ENCODE data around the gene SAG. TPM values are rescaled to one million over a fixed set of nuclear protein-coding genes. Genes with fewer than 3 reads are reported as not detected.
"Not testable (repeated sequence)": the region's sequence is repeated elsewhere in the genome, so short reads cannot be mapped to it uniquely, and the experiment has no call there.

SAG gene
- total RNA-seq, 1 donor from 2014 or later = not detected

DNA sequence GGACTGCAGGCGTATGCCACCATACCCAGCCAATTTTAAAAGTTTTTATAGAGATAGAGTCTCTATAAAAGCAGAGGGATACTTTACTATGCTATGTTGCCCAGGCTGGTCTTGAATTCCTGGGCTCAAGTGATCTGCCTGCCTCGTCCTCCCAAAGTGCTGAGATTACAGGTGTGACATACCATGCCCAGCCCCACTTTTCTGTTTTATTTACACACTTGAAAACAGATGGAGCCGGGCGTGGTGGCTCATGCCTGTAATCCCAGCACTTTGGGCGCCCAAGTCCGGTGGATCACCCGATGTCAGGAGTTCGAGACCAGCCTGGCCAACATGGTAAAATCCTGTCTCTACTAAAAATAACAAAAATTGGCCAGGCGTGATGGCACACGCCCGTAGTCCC, 67.2 kb downstream of the SAG start:
- intact Hi-C loops (cut with micrococcal nuclease) = not testable (repeated sequence)

DNA sequence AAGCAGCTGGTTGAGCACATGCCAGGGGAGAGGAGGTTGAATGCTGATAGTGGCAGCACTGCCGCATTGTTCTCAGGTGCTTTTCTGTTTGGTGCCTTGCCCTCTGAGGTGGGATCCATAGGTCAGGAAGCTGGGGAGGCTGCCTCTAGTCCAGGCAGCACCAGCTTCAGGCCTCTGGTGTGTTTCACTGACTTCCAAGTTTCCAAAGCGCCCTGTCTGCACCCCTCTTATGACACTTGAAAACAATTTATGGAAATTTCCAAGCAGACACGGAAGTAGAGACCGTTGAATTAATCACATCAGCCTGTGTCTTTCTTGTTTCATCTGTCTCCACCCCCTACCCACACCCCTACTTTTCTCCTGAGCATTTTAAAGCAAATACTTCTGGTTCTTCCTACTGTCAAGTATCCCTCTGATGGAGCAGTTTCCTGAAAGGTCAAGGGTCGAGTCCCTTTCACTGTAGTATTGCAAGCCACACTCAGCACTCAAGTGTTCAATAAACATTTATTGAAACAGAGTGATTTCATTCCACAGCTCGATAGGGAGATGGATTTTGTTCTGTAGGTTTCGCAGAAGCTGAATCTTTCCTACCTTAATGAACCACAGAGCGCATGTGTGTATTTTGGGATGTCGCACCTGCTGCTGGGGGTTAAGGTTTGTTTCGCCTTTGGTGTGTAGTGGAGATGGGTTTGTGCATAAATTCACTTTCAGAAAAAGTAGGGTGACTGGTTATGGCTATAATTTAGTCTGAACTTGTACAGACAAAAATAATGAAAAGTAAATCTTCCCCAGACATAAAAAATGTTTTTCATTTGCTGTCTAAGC, 68.1 kb downstream of the SAG start:
- intact Hi-C loops (cut with micrococcal nuclease) = no loop called here

DNA sequence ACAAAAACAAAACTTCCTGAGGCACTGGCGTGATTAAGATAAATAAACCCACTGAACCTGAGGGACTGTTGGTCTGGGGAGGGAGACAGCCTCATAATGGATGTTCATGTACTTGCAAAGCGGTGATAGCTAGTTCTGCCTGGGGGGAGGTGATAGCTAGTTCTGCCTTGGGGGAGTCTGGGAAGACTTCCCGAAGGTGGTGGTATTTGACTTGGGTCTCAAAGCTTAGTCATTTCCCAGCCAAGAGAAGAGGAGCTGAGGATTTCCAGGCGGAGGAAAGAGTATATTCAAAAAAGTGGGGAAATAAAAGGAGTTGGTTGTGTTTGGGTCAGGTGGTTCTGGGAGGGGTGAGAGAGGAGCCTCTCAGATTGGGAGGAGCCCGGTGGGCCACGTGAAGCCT, 71.4 kb downstream of the SAG start:
- intact Hi-C loops (cut with micrococcal nuclease) = no loop called here

DNA sequence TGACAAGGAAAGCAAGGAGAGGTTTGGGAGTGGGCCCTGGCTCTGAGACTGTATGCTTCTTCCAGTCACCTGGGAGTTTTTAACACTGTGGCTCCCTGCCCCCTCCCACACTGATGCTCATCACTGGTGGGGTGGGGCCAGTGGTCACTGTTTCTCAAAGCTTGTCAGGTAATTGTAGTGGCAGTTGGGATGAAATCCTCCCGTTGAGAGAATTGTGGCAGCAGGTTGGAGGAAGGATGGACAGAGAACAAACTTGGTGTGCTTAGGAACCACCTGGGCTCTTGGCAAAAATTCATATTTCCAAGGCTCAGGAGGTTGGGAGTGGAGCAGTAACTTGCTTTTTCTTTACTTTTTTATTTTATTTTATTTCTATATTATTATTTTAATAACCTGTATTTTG, 71.8 kb downstream of the SAG start:
- intact Hi-C loops (cut with micrococcal nuclease) = no loop called here

DNA sequence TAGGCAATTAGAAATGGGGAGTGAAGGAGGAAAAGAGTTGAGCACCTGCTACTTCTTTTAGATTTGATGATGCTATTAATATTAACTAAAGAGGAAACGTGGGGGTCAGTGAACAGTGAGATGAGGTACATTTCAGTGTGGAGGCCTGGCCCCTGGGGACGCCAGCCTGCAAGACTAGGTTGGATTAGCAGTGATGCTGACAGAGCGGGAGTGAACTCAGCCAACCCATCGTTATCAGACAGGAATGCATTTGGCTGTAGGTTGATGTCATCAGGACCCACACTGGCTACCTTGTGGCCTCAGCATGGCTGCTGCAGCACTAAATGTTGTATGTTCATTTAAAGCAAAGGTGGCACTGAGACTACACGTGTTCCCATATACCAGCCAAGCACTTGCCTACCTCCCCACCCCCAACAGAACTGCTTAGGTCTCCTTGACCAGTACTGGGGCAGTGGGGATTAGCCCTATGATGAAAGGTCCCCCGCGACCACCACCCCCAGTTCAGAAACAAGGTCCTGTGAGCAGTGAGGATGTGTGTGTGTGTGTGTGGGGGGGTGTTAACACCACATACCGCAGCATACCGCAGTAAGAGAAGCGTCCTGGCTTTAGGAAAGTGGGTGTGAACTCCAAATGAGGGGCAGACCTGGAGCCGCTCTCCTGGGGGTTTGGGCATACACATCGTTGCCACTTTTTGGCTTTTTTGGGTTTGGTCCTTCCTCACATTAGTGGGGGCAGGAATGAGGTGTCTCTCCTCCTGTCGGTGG, 72.7 kb downstream of the SAG start:
- intact Hi-C loops (cut with micrococcal nuclease) = no loop called here

DNA sequence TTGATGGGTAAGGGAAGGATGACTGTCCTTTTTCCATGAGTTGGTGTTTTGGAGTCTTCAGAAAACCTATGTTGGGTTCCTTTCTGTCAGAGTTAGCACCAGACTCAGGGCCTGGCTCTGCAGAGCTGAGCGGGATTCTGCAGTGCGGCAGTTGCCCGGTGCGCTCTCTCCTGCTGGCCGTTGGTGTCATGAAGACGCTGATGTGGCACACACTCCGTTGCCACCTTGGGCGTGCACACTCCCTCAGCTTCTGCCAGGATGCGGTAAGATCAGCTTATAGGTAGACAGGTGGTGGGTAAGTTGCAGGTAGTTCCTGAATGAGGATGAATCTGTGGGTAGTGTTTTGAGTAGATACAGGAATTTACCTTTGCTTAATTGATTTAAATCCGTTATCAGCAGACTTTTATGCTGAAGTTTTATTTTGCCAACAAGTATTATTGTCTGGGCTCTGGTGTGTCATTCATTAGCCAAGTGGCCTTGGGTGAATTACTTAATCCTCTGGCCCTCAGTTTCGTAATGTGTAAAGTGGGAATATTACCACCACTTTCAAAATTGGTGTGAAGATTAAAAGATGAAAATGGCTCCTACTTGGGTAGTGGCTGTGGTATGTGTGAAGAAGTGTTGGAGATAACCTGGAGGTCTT, 73.5 kb downstream of the SAG start:
- intact Hi-C loops (cut with micrococcal nuclease) = no loop called here

DNA sequence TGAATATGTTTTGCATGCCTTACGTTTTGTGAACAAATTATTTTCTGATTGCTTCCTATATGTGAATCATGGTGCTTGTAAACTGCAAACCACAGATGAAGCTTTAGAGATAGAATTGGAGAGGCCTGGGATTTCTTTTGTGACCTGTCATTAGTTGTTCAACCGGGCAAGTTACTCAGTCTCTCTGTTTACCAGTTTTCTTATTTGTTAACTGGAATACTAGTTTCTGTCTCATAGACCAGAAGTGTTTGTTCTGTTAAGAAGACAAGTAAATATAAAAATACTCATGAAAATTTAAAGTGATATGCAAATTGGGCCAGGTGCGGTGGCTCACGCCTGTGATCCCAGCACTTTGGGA, 74.0 kb downstream of the SAG start:
- intact Hi-C loops (cut with micrococcal nuclease) = no loop called here

DNA sequence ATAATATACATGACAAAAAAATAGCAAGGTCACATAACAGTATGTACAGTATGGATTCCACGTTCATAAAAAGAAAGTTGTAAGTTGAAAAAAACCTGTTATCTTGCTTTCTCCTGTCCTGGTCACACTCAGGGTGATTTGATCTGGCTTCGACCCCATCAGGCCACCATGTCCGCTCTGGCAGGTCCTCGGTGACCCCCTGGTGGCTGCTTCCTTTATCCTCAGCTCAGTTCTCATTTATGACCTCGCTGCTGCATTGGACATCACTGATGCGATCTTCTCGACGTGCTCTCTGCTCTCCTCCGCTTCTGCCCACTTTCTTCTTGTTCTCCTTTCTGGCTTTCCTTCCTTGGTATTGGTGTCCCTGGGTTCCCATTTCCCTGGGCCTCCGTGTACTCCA, 76.4 kb downstream of the SAG start:
- intact Hi-C loops (cut with micrococcal nuclease) = no loop called here

DNA sequence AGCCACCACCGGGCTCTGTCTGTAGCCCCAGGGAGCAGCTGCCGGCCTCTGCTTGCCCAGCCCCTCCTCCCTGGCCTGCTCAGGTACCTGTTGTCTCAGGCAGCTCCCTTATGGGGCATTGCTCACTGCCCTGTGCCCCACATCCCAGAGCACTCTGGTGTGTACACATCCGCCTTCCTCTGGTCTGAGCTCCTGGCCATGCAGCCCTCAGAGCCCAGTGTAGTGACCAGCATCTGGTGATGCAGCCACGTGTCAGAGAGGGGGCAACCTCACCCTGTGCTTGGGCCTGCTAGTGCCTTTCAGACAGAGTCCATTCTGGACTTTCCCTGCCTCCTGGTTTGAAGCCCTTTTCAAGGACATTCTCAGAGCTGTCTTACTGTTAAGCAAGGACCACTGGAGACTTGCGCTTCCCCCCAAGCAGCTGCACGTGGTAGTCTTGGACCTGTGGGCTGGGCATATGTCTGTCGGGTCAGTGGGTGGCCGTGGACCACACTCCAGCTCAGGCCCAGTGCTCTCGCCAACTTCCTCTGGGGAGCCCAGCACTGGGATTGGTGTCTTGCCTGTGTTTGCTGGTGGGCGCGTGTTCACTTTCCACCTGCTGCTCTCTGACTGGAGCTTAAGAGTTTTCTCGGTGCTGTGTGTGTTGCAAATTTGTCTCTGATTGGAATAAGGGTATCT, 77.3 kb downstream of the SAG start:
- intact Hi-C loops (cut with micrococcal nuclease) = no loop called here

DNA sequence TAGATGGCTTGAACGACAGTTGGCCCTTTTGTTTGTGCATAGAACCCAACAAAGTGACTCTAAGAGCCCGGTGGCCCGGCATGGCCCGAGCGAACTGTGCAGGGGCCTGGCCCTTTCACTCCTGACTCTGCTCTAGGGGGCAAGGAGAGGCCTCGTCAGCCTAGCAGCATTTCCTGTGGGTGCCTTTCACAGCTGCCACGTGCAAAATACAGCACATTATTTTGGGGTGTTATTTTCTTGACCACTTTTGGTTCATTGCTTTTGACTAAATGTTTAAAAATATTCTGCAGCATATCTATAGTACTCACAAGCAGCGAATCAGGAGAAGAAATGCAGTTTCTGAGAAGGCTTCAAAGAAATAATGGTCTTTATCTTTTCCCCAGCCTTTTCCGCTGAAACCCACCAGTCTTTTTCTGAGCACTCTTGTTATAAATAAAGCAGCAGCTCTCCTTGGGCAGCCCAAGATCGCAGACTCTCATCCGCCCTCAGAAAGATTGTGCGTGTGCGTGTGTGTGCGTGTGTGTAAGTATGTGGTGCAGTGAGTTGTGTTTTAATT, 78.0 kb downstream of the SAG start:
- intact Hi-C loops (cut with micrococcal nuclease) = no loop called here

DNA sequence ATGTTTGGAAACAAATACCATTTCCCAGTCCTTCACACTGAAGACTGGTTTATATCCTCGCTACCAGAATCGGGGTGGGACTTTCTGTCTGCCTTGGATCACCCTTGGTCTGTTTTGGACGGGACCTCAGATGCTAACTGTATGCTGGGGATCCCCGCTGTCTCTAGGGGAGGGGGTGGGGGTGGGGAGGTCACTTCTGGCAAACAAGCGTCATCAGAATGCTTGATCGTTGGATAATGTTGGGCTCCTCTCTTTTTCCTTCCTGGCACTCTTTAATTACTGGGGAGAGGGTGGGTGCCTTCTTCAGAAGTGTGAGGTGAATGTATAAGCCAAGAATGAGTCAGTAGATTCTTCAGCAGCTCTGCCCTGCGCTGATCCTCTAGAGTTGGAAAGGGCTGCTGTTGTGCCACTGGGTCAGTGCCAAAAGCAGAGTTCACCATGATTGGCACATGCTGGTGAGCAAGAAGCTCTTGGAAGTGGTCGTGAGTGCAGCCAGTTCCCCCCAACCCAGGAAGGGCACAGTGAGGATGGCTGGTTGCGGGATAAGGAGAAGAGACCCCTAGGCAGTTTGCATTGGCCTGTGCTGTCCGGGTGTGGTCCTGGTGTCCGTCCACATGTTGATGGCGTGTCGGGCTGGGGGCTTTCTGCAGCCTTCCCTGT, 78.9 kb downstream of the SAG start:
- intact Hi-C loops (cut with micrococcal nuclease) = no loop called here

DNA sequence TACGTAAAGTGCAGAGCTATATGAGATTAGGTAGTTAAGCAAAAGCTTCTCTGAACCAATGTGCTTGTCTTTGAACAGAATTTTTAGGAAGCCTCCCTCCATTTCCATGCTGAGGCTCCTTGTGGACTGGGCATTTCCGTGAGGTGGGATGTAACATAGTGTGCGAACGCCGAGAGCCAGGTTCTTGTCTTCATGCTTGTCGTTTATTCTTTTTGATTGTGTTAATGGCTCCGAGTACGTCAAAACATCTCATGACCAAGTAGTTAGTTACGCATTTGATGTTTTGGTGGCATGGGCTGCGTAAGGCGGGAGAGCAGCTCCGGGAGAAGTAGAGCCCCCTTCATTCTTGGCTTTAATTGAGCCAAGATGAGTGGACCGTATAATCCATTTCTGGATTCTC, 79.6 kb downstream of the SAG start:
- intact Hi-C loops (cut with micrococcal nuclease) = no loop called here

DNA sequence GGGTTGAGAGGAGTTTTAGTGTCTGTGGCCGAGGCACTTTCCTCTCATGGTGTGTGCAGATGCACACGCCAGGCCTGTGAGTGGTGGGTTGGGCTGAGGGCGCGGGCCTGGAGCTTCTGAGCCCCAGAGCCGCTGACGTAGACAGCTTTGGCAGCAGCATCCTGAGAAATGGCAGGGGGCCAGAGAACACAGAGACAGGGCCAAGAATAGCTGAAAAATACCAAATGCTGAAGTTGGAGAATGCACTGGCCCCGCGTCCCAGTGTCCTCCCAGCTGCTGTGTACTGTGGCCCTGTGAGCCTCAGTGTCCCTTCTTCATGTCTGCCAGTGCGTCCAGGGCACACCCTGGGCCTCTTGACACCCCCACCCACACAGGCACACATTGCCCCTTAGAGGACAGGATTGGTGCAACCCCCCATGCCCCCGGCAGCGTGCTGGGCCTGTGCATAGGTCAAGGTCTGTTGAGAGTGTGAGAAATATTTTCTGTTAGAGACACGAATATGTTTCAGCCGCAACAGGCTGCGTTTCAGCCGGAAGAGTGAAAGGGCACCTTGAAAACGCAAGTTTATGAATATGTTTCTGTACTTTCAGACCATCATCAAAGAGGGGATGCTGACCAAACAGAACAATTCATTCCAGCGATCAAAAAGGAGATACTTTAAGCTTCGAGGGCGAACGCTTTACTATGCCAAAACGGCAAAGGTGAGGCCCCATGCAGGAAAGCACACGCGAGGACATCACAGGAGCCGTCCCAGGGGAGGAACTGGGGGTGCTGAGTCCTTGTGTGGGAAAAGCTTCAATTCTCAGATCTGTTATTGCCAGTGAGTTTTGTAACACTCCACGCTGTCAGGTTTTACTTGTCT, 80.3 kb downstream of the SAG start:
- intact Hi-C loops (cut with micrococcal nuclease) = no loop called here

DNA sequence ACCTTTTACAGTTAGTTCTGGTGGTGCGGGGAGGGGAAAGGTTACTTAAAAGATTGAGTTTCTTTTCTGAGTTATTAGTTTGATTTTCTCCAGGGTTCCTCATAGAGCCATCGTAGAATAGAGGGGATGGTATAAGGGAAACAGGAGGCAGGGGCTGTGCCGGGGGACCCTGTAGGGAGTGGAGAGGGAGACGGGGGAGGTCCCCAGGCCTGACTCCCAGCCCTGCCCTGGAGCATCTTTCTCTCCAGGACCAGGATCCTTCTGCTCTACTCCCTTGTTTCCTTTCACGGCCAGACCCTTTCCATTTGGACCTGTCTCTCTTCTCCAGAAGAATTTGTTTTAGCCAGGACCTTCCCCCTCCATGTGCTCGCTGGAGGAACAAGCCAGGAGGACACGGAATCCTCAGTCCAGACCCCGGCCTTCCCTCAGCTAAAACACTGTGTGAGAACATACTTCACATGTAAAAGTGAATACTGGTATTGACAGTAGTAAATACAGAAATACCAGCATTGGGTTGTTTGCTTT, 82.0 kb downstream of the SAG start:
- intact Hi-C loops (cut with micrococcal nuclease) = no loop called here

DNA sequence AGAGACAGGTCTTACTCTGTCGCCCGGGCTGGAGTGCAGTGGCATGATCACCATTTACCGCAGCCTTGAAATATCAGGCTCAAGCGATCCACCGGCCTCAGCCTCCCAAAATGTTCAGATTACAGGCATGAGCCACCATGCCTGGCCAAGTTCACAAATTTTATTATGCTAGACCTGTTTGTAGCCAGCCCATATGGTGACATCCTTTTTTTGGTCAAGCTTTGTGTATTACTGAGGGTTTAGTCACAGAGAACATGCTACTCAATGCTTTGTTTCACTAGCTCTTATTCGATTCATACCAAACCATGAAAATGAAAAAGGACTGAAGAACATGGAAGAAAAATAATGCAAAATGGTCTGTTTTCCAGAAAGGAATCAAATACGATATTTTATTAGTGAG, 88.1 kb downstream of the SAG start:
- intact Hi-C loops (cut with micrococcal nuclease) = no loop called here

Other genes starting within 250 kb of the SAG start
- 128 and 141 TPM in 2 replicates for gene INPP5D, start 247.5 kb upstream of the SAG start, total RNA-seq
- 57.1 and 74.8 TPM in 2 replicates for gene ATG16L1, start 56.1 kb upstream of the SAG start, total RNA-seq
- 58.0 and 59.1 TPM in 2 replicates for gene DGKD, start 46.7 kb downstream of the SAG start, total RNA-seq